ENCODE measurements around the gene PRDM7.
"Not testable (repeated sequence)": the region's sequence is repeated elsewhere in the genome, so short reads cannot be mapped to it uniquely, and the experiment has no call there.

PRDM7 gene

DNA sequence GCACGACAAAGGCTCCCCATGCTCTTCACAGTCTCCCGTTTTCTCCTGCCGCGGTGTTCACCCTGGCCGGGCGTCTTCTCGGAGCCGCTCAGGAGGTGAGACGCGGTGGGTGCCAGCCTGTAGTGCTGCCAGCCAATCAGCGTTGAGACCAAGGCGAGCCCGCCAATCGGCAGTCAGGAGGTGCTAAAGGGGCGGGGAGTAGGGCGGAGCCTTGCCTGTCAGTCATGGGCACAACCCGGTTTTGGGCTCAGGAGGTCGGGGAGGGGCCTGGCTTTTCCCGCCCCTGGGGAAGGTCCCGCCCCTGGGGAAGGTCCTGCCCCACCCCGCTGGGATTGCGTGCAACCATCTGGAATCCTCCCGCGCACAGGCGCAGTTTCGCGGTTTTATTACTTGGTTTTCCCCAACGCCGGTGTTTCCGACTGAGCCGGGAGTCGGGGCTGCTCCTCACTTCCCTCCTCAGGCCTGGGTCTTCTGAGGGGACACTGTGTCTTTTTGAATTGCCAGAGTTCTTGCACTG lies at the start of gene PRDM7:
Gene PRDM7 (minus strand): TSS at position 92 of the 517 bp plus-strand sequence. CDS start 1,421 bp downstream, outside the sequence.
- DNase-seq (ENCODE audit: low read depth) = peak; percentile 95

DNA sequence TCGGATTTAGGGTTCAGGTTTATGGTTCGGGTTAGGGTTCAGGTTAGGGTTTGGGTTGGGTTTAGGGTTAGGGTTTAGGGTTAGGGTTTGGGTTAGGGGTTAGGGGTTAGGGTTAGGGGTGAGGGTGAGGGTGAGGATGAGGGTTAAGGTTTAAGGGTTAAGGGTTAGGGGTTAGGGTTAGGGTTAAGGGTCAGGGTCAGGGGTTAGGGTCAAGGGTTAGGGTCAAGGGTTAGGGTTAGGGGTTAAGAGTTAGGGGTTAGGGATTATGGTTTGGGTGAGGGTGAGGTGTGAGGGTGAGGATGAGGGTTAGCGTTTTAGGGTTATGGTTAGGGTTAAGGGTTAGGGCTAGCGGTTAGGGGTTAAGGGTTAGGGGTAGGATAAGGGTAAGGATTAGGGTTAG lies 44.7 kb upstream of the PRDM7 start:
- DNase-seq (ENCODE audit: low read depth) = not testable (repeated sequence)

DNA sequence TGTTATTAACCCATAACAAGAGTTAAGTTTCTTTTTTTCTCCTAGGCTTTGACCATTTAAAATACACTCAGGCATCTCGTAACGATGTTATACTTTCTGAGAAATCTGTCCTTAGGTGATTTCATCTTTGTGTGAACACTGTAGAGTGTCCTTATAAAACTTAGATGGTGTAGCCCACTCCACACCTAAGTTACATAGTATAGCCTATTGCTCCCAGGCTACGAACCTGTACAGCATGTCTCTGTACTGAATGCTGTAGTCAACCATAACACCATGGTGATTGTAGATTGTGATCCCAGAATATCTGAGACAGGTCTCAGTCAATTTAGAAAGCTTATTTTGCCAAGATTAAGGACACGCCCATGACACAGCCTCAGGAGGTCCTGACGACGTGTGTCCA lies 30.5 kb upstream of the PRDM7 start:
- DNase-seq (ENCODE audit: low read depth) = not testable (repeated sequence)

DNA sequence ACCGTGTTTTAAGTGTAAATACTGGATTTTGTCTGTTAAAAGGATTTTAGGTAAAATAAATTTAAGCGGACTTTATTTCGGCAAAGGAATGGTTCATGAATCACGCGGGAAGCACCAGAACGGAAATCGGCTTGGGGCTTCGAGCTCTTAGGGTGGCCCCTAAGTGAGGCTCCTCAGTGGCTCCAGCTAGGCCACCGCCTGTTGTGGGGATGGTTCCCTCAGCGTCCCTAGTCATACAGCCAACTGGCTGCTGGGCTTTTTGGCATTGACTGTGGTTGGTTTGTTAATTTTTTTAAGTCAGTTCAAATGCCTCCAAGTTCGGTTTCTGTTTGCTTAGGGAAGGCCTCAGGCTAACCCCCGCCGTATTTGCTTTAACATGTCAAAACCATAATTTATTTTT lies 29.9 kb upstream of the PRDM7 start:
- DNase-seq (ENCODE audit: low read depth) = not testable (repeated sequence)

DNA sequence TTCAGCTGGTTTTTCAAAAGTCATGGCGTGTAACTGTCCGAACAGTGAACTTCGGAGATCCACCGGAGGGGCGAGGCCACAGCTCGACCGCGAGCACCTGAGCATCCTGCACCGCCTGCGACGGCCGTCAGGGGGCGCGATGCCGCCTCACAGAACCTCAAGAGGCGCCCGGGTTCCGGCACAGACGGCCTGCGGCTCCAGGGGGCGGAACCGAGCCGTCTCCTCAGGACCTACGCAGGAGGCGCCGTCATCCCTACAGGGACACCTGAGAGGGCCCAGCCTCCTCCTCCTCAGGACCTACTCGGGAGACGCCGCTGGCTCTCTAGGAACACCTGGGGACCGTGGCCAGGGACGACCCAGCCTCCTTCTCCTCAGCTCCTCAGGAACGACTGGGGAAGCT lies 29.1 kb upstream of the PRDM7 start:
- not testable (repeated sequence) for DNase-seq (ENCODE audit: low read depth)

DNA sequence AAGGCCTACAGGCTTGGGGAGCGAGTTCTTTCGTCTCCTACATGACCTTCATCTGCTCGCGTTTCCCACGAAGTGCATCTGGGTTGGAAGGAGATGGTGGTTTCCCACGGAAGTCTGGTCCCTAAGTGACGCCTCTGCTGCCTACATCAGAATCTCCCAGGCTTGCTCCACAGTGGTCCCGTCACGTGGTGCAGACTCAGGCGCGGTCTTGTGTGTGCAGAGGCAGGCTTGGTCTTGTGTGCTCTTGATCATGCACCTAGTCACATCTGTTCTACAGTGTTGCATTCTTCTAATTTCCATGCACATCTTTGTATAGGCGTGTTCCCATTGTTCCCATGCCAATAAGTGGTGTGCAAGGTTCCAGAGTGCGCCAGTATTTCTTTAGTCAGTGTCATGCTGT lies 27.6 kb upstream of the PRDM7 start:
- not testable (repeated sequence) for DNase-seq (ENCODE audit: low read depth)

DNA sequence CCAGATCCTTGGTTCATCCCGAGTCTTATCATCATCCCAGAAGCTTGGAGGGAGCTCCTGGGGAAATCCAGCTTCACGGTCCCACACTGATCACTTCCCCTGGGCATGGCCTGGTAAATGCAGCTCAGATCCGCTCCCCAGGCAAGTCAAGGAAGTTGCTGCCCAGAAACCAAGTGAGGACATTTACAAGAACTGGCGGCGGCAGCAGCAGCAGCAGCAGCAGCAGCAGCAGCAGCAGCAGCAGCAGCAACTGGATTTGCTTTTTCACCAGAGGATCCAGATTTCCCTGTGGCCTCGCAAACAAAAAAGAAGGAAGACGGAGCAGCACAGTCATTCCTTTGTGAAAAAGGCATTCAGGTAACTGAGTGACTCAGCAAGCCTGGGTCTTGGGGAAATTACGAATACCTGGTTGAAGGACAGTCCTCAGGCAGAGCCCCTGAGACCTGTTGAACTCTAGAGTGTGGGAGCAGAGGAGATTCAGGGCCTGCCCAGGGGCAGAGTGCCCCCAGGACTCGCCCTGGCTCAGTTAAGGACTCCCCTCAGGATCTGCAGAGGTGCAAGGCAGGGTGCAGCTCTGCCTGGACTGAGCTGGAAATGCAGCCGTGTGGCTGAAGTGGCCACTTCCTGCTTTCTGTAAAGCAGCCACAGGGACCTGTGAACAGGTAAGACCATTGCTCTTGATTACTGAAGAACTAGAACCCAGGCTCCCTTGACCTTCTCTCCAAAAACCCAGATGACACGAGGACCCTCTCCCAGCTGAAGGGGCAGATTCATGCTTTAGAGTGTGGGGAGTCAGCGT lies 25.2 kb upstream of the PRDM7 start:
- not testable (repeated sequence) for DNase-seq (ENCODE audit: low read depth)

DNA sequence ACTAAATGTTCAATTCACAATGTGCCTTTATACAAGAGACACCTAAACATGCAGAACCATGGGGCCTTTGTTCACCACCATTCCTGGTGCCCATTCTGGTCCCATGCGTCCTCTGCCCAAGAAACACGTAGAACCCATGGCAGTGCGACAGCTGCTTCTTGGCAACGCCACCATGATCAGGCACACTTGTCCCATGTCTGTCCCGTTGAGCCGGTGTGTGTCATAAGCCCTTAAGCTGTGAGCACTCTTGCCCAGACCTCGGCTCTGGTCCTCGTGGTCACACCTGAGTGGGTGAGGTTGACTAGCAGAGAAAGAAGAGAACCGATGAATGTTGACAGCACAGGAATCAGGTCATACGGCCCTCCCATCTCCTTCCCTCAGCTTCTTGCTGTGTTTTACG lies 24.2 kb upstream of the PRDM7 start:
- not testable (repeated sequence) for DNase-seq (ENCODE audit: low read depth)

DNA sequence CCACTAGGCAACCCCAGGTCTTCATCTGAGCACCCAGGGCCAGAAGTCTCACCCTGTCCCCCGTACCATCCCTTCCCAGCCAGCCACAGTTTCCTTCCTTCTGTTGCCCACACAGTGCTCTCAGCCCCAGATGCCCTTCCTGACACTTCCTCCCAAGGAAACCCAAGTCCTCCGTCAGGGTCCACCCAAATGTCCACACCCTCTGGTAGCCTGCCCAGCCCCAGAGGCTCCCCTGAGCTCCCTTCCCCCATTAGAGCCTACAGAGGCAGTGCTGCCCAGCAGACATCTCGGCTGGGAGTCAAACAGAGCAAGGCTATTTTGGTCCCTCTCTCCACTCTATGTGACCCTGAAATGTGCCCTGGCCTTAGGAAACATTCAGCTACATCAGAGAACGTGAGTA lies 23.7 kb upstream of the PRDM7 start:
- not testable (repeated sequence) for DNase-seq (ENCODE audit: low read depth)

DNA sequence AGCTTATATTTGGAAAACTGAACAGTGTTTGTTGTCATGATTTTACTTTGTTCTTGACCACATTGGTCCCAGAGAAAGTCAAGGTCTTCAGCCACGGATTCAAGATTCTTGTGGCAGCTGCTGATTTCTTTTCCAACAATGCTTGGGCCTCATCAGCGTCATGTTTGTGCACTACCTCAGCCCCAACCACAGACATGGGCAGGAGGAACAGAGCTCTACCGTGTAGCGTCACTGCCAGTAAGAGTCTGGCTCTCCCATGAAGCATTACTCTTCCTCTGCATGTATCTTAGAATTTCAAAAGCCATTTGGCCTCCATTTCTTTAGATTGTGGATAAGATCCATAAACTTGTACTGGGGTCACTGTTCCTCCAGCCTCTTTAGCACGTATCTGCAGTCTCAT lies 23.1 kb upstream of the PRDM7 start:
- not testable (repeated sequence) for DNase-seq (ENCODE audit: low read depth)

DNA sequence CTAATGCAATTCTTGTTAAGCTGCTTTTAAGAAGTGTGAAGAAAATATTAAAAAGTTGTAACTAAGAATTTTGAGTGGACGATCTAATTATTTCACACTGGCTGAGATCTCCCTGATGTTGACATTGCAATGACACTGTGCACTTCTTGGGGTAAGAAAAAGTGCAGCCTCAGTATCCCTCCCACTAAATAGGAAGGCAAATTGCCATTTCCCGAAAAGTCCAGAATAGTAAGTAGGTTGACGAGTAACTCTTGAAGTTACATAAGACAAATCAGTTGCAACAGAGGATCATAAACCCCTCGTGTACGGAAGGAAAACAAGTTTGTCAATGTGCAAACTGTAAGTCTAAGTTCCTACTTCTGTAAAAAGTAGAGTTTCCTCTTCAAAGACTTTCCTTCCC lies 21.8 kb upstream of the PRDM7 start:
- not testable (repeated sequence) for DNase-seq (ENCODE audit: low read depth)

DNA sequence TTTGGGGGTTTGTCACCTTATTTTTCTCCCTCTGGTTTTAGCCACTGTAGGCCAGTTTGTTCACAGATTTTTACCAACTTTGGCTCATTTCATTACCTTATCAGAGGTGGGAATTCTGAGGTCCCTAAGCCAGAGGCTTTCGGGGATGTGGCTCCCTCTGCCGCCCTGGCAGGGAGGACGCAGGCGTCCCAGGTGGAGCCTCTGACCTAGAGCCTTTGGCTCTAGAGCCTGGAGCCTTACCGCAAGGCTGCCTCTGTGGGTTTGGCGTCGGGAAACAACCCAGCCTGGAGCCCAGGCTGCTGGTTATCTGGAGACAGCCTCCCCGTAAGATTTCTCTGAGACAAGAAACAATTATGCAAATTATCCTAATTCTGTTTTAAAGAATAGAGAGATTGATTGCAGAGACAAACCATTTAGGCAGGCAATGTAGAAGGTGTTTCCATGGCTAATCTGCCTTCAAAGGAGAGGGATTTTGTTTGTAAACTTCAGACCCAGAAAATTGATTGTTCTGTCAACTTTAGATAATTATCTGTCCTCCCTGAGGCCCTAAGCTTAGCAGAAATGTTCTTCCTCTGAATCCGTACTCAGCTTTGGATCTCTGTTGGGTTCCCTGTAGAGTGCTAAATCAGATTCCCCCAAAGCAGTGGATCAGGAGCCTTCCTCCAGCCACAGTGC lies 20.0 kb upstream of the PRDM7 start:
- DNase-seq (ENCODE audit: low read depth) = not testable (repeated sequence)

DNA sequence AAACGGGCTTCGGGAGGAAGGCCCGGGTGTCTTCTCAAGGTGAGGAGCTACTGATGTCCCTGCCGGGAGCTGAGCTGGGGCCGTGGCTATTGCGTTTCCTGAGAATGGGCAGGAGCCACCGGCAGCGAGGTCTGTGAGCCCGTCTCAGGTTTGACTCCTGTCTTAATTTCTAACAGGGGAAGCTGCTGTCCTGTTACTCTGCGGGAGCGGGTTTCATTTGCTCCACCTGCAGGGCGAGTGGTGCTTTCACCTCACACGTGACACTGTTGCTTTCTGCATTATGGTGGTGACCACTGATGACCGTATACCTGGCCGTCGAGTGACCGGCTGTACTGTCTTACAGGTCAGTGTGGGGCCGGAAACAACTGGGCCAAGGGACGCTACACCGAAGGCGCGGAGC lies 17.7 kb upstream of the PRDM7 start:
- DNase-seq (ENCODE audit: low read depth) = not testable (repeated sequence)

DNA sequence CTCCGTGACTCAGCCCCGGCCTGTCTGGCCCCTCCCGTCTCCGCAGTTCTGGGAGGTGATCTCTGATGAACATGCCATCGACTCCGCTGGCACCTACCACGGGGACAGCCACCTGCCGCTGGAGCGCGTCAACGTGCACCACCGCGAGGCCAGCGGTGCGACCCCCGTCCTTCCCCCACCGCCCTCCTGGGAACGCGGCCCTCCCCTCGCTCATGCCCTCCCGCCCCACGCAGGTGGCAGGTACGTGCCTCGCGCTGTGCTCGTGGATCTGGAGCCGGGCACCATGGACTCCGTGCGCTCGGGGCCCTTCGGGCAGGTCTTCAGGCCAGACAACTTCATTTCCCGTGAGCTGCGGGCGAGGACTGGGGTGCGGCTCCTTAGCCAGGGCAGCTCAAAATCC lies 17.2 kb upstream of the PRDM7 start:
- DNase-seq (ENCODE audit: low read depth) = not testable (repeated sequence)

DNA sequence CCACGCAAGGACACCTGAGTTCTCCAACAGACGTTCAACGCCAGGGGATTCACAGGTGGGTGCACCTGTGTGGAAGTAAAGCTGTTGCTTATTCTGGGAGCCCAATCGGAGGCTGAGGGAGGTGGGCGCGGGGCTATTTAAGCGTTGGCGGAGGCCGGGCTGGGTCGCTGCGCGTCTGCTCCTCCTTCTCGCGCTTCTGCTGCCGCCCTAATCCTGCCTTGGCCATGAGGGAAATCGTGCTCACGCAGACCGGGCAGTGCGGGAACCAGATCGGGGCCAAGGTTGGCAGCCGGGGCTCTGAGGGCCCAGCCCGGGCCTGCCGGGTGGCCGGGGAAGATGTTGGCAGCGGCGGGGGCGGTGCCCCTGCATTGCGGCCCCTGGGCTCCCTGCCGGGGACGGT lies 16.7 kb upstream of the PRDM7 start:
- not testable (repeated sequence) for DNase-seq (ENCODE audit: low read depth)

DNA sequence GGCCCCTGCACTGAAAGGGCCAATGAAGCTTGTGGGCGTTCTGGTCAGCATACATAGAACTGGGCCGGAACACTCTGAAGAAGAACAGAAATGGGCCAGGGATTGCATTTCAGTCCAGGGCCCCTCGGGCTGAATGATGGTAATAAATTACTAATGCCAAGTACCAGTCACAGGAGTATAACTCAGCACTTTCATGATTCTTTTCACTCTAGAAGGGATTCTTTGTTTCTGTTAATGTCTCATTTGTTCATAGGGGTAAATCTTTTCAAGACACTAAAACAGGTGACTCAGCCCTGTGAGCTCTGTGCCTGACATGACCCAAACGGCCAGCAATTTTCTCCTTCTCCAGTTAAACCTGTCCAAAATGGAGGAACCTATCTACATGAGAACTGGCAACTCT lies 15.7 kb upstream of the PRDM7 start:
- not testable (repeated sequence) for DNase-seq (ENCODE audit: low read depth)

DNA sequence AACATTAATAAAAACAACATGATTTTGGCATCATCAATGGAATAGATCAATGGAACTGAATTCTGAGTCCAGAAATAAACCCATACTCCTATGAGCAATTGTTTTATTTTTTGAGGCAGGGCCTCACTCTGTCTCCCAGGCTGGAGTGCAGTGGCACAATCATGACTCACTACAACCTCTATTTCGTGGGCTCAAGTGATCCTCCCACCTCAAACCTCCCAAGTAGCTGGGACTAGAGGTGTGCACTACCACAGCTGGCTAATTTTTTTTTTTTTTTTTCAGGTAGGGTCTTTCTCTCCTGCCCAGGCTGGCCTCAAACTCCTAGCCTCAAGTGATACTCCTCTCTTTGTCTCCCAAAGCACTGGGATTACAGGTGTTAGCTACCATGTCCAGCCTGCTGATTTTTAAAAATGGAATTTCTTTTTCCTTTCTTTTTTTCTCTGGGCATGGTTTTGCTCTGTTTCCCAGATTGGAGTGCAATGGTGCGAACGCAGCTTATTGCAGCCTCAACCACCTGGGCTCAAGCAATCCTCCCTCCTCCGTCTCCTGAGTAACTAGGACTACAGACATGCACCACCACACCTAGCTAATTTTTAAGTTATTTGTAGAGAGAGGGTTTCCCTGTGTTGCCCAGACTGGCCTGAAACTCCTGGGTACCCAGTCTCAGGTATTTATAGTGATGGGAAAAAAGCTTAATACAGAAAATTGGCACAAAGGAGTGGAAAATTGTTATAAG lies 7.3 kb upstream of the PRDM7 start:
- DNase-seq (ENCODE audit: low read depth) = no peak

DNA sequence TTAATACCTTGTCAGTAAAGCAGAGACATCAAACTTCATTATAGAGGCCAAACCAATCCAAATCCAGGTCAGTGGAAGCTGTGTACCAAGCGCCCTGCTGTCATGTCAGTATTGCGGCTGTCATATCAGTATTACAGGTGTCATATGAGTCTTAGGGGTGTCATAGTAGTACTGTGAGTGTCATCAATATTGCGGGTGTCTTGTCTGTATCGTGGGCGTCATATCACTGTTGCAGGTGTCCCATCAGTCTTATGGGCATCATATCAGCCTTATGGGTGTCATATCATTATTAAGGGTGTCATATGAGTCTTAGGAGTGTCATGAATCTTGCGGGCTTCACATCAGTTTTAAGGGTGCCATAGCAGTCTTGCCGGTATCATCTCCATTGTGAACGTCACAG lies 6.0 kb upstream of the PRDM7 start:
- no peak for DNase-seq (ENCODE audit: low read depth)

DNA sequence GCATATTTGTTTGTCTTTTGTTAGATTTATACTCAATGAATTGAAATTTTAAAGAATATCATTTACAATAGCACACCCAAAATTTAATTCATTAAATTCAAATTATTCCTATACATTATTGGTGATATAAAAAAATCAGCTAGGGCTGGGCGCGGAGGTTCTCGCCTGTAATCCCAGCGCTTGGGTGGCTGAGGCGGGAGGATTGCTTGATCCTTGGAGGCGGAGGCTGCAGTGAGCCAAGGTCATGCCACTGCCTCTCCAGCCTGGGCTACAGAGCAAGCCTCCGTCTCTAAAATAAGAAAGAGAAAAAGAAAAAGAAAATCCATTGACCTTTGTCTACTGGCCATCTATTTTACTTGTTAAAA lies 4.5 kb upstream of the PRDM7 start:
- no peak for DNase-seq (ENCODE audit: low read depth)

DNA sequence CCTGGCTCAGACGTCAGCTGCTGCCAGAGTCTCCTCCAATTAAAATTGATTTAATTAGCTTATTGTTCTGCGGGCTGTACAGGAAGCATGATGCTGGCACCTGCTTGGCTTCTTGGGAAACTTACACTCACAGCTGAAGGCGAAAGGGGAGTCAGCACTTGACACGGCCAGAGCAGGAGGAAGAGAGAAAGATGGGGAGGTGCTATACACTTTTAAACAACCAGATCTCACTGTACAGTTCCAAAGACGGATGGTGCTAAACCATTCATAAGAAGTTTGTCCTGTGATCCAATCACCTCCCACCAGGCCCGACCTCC lies 1.4 kb upstream of the PRDM7 start:
- no peak for DNase-seq (ENCODE audit: low read depth)

DNA sequence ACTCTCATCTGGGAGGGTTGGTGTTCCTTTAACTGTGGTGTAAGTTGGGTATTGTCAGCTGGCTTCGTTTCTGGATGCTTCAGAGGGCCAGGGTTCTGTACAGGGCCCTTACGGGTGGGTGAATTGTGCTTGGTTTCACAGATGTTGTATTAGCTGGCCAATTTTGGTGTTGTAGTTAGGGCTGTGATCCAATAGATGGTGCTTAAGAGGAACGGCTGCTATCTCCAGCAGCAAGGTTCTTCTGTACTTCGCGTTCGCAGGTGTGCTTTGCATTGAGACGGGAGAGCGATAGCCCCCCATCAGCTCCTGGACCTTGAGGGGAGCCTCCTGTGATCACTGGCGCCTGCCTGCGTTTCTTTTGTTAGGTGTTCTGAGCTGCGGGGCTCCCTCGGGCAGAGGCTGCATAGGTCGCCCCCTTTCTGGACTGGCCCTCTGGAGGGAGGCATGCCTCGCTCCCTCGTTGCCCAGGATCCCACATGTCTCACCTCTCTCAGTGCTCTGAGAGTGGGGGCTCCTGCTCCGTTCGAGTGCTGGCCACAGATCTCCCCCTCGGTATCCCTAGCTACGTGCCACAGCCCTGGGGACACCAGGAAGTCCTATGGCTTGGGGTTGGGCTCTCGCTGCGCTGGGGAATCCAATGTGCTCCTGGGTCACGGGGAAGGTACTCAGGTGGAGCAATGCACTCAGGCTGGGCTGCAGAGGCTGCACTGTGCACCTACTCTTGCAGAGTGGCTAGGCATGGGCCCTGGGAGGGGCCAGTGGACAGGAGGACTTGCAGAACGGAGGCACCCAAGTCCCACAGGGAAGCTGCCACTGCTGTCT lies 837 bp upstream of the PRDM7 start:
- peak; percentile 45 for DNase-seq (ENCODE audit: low read depth)

Measured in iris pigment epithelial cell (primary cell).